Measurements from ENCODE around the gene SLC49A3.

SLC49A3 gene

DNA sequence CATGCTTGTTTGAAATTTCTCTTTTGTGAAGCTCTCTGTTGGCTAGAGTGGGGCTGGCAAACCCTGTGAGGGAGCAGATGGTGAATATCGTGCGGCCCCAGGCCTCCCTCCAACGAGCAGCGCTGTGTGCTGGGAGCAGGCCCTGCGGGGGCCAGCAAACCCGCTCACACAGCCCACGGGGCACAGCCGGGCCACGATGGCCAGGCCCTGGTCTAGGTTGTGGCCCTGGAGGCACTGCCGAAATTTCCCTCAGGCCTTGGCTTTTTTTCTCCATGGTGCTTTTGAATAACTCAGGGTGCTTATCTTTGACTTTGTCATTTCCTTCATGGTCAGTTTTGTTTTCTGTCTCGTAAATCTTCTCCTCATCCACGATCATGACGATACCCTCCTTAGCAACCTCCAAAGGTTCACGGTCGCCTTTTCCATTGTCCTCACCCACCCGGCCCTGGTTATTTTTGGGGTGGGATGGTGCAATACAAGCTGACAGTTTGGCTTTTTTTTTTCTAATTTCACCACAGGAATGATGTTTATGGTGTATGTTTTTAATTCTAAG, 37.4 kb upstream of the SLC49A3 start:
- TF ChIP-seq, protein P1, sequence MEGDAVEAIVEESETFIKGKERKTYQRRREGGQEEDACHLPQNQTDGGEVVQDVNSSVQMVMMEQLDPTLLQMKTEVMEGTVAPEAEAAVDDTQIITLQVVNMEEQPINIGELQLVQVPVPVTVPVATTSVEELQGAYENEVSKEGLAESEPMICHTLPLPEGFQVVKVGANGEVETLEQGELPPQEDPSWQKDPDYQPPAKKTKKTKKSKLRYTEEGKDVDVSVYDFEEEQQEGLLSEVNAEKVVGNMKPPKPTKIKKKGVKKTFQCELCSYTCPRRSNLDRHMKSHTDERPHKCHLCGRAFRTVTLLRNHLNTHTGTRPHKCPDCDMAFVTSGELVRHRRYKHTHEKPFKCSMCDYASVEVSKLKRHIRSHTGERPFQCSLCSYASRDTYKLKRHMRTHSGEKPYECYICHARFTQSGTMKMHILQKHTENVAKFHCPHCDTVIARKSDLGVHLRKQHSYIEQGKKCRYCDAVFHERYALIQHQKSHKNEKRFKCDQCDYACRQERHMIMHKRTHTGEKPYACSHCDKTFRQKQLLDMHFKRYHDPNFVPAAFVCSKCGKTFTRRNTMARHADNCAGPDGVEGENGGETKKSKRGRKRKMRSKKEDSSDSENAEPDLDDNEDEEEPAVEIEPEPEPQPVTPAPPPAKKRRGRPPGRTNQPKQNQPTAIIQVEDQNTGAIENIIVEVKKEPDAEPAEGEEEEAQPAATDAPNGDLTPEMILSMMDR (IDR thresholded peaks at IDR 0.05; ENCODE audit: low read depth, low read length), result no peak
- DNase-seq (ENCODE audit: low read depth in 2 of 2), result peak; percentile 68 to 73
- peak overlapping the region in 1 of 2 donors; percentile 18 for H3K4me3 ChIP-seq (replicated peaks in 1 of 2; ENCODE audit: low read depth in 2 of 2, low read length in 2 of 2)

DNA sequence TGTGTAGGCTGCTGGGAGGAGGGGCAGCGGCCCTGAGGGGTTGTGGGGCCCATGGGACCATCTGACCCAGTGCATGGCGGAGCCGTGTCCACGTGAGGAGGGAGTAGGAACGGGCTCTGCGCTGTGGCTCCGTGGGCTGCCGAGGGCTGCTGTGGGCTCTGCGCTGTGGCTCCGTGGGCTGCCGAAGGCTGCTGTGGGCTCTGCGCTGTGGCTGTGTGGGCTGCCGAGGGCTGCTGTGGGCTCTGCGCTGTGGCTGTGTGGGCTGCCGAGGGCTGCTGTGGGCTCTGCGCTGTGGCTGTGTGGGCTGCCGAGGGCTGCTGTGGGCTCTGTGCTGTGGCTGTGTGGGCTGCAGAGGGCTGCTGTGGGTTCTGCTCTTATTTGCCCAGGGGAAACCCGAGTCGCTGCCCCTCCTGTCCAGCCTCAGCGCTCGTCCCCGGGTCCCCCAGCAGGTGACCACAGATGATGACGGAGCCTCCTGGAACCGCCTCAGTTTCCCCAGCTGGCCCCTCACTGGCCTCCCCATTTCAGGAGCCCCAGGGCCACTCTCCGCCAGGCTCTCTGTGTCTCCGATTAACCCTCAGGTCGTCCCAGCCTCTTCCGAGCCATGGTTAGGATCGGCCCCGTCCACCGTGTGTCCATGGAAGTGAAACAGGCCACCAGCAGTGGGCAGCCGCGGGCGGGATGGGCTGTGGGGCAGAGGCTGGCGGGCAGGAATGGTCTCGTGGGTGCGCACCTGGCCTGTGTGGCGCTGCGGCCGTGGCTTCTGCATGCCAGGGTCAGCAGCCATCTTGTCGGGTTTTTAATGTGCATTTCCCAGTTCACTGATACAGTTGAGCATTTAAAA, 36.7 kb upstream of the SLC49A3 start:
- TF ChIP-seq, protein P1 (IDR thresholded peaks at IDR 0.05; ENCODE audit: low read depth, low read length), result no peak
- no peak for DNase-seq (ENCODE audit: low read depth in 2 of 2)
- H3K4me3 ChIP-seq (replicated peaks in 1 of 2; ENCODE audit: low read depth in 2 of 2, low read length in 2 of 2), result no peak overlapping the region

DNA sequence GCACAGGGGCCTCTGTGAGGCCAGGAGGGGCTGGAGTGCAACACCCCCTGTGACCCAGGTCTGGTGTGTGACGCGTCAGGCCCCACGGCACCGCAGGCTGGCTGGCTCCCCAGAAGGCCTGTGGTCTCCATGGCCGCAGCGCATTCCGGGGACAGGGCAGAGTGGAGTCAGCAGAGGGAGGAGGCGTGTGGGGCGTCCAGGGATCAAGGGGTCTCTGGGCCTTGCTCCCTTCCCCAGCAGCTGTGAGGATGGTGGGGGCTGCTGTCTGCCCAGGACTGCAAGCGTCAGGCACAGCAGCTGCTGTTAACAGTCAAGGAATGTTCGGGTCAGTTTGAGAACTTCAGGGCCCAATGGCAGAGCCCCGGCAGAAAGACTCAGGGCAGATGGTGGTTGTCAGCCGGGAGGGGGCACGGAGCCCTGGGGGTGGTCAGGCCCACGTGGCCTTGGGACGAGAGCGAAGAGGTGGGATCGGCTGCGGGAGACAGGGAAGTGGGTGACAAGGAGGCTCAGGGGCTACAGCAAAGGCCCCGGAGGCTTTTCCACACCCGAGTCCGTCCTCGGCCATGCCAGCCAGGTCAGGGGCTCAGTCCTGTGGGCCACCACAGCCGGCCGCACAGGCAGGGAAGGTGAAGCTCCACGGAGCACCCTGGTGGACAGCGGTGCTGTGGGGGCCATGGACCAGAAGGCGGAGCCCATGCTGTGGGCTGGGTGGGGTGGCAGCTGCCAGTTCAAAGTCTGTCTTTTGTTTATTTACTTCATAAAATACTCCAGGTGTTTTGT, 35.0 kb upstream of the SLC49A3 start:
- no peak for DNase-seq (ENCODE audit: low read depth in 2 of 2)
- no peak overlapping the region for H3K4me3 ChIP-seq (replicated peaks in 1 of 2; ENCODE audit: low read depth in 2 of 2, low read length in 2 of 2)
- TF ChIP-seq, protein P1 (IDR thresholded peaks at IDR 0.05; ENCODE audit: low read depth, low read length), result no peak

DNA sequence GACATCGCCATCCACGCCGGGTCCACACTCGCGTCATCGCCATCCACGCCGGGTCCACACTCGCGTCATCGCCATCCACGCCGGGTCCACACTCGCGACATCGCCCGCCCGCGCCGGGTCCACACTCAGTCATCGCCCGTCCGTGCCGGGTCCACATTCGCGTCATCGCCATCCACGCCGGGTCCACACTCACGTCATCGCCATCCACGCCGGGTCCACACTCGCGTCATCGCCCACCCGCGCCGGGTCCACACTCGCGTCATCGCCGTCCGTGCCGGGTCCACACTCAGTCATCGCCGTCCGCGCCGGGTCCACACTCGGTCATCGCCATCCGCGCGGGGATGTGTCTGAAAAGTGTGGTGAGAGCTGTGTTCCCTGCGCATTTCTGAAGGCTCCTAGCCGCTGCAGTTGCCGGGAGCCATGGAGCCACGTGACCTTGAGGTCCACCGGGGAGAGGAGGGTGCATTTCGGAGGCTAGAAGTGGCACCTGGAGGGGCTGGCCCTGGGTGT, 34.0 kb upstream of the SLC49A3 start:
- H3K4me3 ChIP-seq (replicated peaks in 1 of 2; ENCODE audit: low read depth in 2 of 2, low read length in 2 of 2), result no peak overlapping the region
- no peak for DNase-seq (ENCODE audit: low read depth in 2 of 2)
- TF ChIP-seq, protein P1 (IDR thresholded peaks at IDR 0.05; ENCODE audit: low read depth, low read length), result no peak

DNA sequence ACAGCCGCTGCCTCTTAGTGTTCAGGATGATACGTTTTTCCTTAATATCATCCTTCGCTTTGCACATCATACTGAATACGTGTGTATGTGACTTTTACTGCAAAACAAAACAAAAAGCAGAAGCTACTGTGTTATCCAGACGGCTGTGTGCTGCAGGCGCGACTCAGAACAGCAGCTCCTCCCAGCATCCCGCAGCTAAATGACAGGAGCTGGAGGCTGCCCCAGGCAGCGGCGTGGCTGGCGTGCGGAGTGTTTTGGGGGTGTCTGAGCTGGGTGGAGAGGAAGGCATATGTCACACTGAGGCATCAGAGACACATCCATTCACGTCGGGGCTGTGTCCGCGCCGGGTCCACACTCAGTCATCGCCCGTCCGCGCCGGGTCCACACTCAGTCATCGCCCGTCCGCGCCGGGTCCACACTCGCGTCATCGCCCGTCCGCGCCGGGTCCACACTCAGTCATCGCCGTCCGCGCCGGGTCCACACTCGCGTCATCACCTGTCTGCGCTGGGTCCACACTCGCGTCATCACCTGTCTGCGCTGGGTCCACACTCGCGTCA, 33.3 kb upstream of the SLC49A3 start:
- H3K4me3 ChIP-seq (replicated peaks in 1 of 2; ENCODE audit: low read depth in 2 of 2, low read length in 2 of 2), result no peak overlapping the region
- DNase-seq (ENCODE audit: low read depth in 2 of 2), result no peak
- TF ChIP-seq, protein P1 (IDR thresholded peaks at IDR 0.05; ENCODE audit: low read depth, low read length), result no peak

All from cardiac fibroblast (primary cell).